GM11168 (cell line): Measurements from ENCODE around the gene KIAA1671.

ENCODE experiments used
- in situ Hi-C: fragments of 300-500 bp; cut with MboI; formaldehyde crosslinking; loops from one replicate; pipeline ENCODE4 v1.12.0; 2022; ENCODE audit warnings: low sequenced_read_pairs; ENCODE audit not compliant: unreplicated experiment

The KIAA1671 gene

GRCh38 chr22:25083056-25083806 lies 130.7 kb downstream of the KIAA1671 start:
- in situ Hi-C loops, result loop anchor here (10.0 kb wide), 1 partner anchor 92 kb away; no protein-coding TSS in a partner anchor

- in situ Hi-C loops, result loop anchor here (10.0 kb wide), 1 partner anchor 91 kb away; no protein-coding TSS in a partner anchor
These were observed 131.3 kb downstream of the KIAA1671 start for GRCh38 chr22:25083807-25084200.

GRCh38 chr22:25084405-25085107 lies 132.0 kb downstream of the KIAA1671 start:
- in situ Hi-C loops, result loop anchor here (10.0 kb wide), 1 partner anchor 90 kb away; no protein-coding TSS in a partner anchor

- in situ Hi-C loops, result loop anchor here (10.0 kb wide), 1 partner anchor 90 kb away; no protein-coding TSS in a partner anchor
These were observed 132.6 kb downstream of the KIAA1671 start for GRCh38 chr22:25085156-25085555.

- in situ Hi-C loops, result loop anchor here (10.0 kb wide), 1 partner anchor 89 kb away; no protein-coding TSS in a partner anchor
These were observed 133.7 kb downstream of the KIAA1671 start for GRCh38 chr22:25085930-25086901.

- in situ Hi-C loops, result loop anchor here (10.0 kb wide), 1 partner anchor 88 kb away; no protein-coding TSS in a partner anchor
These were observed 134.4 kb downstream of the KIAA1671 start for GRCh38 chr22:25086902-25087282.

GRCh38 chr22:25090225-25090890 lies 137.8 kb downstream of the KIAA1671 start:
- in situ Hi-C loops, result no loop called here

GRCh38 chr22:25091458-25091857 lies 138.9 kb downstream of the KIAA1671 start:
- in situ Hi-C loops, result no loop called here

- in situ Hi-C loops, result no loop called here
These were observed 139.6 kb downstream of the KIAA1671 start for GRCh38 chr22:25092119-25092518.

- in situ Hi-C loops, result no loop called here
These were observed 142.1 kb downstream of the KIAA1671 start for GRCh38 chr22:25094579-25094978.

- in situ Hi-C loops, result no loop called here
These were observed 143.4 kb downstream of the KIAA1671 start for GRCh38 chr22:25095869-25096268.

GRCh38 chr22:25096638-25097405 lies 144.3 kb downstream of the KIAA1671 start:
- in situ Hi-C loops, result no loop called here

- in situ Hi-C loops, result no loop called here
These were observed 146.0 kb downstream of the KIAA1671 start for GRCh38 chr22:25098445-25099081.

GRCh38 chr22:25099202-25099601 lies 146.7 kb downstream of the KIAA1671 start:
- in situ Hi-C loops, result no loop called here

GRCh38 chr22:25100402-25100801 lies 147.9 kb downstream of the KIAA1671 start:
- in situ Hi-C loops, result no loop called here

- in situ Hi-C loops, result no loop called here
These were observed 148.4 kb downstream of the KIAA1671 start for GRCh38 chr22:25100948-25101347.

- in situ Hi-C loops, result no loop called here
These were observed 149.0 kb downstream of the KIAA1671 start for GRCh38 chr22:25101501-25101900.

GRCh38 chr22:25101986-25102385 lies 149.5 kb downstream of the KIAA1671 start:
- in situ Hi-C loops, result no loop called here
